HG03558 (cell line): ENCODE measurements around the gene ADAMTSL5.
"Not testable (repeated sequence)": the region's sequence is repeated elsewhere in the genome, so short reads cannot be mapped to it uniquely, and the experiment has no call there.

Experiments used
- ATAC-seq: cut with Tn5 transposase; IDR thresholded peaks from one replicate; pipeline ENCODE4 v1.9.1; 2021; ENCODE audit warnings: moderate number of reproducible peaks; ENCODE audit not compliant: unreplicated experiment; ENCODE audit errors: extremely low read depth

The ADAMTSL5 gene

GRCh38 chr19:1499231-1499630 is 13.6 kb downstream of the ADAMTSL5 start:
- ATAC-seq, result not testable (repeated sequence)

- no peak for ATAC-seq
Observed at GRCh38 chr19:1497578-1498235, 15.1 kb downstream of the ADAMTSL5 start.

DNA sequence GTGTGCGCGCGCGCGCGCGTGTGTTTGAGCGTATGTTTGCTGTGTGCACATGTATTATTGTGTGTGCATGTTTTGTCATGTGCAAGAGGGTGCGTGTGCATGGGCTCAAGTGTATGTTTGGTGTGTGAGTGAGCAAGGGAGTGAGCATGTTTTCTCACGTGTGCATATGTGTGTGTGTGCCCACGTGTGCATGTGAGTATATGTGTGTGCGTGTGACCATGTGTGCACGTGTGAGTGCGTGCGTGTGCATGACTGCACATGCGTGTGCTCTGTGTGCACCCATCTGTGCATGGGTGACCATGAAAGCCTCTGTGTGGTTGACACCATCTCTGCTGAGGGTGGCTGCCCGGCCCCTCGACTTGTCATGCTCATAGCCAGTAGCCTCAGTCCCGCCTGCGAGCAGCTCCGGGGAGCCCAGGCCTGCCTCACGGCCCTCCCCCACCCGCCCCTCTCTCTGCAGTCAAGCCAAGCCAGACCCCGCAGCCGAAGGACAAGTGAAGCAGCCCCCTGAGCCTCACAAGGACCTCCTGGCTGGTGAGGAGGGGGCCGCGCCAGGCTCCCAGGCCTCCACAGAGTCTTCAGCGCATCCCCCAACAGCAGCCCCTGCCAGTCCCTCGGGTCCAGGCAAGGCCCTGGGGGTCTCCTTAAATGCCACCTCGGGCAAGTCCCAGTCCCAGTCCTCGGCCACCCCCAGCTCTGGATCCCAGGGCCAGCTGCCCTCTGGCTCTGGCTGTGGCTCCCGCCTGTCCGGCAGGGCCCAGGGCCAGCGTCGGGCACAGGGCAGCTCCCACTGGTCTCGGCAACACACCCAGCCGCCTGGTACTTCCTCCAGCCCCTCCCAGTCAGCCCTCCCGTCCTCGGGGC is 15.9 kb downstream of the ADAMTSL5 start:
- no peak for ATAC-seq

- ATAC-seq, result no peak
Observed at GRCh38 chr19:1495799-1496713, 16.8 kb downstream of the ADAMTSL5 start.

DNA sequence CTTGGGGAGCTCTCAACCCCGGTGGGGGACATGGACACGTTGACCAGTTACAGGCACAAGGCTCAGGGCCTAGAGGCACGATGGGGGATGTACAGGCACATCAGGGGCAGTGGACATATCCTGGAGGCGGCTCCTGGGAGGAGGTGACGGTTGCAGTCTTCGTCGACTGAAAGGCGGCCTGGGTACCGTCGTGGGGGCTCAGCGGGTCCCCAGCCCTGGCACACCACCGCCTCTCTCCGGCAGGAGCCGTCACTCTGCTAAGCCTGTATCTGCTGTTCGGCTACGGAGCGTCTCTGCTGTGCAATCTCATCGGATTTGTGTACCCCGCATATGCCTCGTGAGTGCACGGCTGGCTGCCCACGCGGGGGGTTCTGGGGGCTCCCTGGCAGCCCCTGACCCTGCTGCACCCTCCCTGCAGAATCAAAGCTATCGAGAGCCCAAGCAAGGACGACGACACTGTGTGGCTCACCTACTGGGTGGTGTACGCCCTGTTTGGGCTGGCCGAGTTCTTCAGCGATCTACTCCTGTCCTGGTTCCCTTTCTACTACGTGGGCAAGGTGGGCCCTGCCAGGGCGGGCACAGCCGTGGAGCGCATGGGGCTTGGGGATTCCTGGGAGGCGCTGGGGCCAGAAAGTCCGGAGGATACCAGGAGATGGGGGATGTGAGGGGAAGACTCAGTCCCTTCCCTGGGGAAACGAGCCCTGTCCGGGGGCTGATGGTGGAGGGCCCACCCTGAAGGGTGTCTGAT is 17.6 kb downstream of the ADAMTSL5 start:
- ATAC-seq, result no peak

DNA sequence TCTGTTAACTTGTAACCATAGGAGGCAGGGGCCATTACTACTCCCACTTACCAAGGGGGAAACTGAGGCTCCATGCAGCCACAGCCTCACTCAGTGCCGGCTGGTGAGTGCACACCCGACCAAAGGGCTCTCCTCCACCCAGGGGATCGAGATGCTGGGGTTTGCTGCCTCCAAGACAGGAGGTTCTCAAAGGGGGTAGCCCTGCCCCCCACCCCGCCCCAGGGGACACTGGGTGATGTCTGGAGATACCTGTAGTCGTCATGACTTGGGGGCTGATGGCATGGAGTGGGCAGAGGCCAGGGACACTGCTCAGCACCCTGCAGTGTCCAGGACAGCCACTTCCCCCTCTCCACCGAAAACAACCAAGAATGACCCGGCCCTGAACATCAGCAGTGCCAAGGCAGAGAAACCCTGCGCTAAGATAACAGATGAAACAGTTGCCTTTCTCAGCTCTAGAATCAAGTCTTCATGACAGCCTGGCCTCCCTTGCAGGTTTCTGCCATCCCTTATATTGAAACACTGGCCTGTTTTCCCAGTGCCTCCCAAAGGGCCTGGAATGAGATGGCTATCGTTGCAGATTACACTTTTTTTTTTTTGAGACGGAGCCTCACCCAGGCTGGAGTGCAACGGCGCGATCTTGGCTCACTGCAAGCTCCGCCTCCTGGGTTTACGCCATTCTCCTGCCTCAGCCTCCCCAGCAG is 18.6 kb downstream of the ADAMTSL5 start:
- ATAC-seq, result no peak

GRCh38 chr19:1492474-1493006 is 20.3 kb downstream of the ADAMTSL5 start:
- no peak for ATAC-seq

- ATAC-seq, result no peak
Observed at GRCh38 chr19:1491849-1492170, 21.0 kb downstream of the ADAMTSL5 start.

GRCh38 chr19:1491114-1491848 is 21.5 kb downstream of the ADAMTSL5 start, which contains the start of gene REEP6:
Gene REEP6 (plus strand): TSS chr19:1491181. CDS start chr19:1491270, 89 bp downstream.
- ATAC-seq, result no peak

DNA sequence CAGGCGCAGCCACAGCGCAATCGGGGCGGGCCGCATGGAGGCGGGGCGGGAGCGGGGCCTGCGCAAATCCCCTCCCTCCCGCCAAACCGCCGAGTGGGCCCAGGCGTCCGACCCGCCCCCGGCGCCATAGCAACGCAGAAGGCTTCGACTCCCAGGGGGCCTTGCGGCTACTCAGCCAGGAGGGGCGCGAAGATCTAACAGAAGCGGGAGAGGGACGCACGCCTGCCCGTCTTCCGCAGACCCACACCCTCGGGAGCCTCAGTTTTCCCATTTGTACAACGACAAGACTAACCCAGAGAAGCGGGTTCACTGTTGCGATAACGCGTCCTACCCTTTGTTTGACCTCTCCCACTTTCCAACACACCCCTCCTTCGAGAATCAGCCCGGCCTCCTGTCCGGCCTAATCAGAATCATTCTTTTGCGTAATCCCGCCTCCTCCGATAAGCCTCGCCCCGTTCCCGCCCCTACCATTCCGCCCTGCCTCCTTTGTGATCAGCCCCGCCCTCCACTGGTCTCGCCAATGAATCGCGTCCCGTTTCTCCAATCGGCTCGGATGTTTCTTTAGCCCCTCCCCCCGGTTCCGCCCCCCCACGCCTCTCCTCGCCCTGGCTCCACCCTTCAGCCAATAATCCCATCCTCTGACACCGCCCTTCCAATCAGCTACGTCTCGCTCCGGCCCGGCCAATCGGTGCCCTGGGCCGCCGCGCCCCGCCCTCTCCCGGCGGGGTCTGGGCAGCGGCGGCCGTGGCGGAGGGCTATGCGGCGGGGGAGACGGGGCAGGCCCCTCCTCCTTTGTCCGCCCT is 22.3 kb downstream of the ADAMTSL5 start, which contains the start of gene PCSK4:
Gene PCSK4 (minus strand): TSS at position 40 of the 803 bp plus-strand sequence. CDS start 4 bp downstream, at position 36.
- ATAC-seq, result peak; percentile 55

DNA sequence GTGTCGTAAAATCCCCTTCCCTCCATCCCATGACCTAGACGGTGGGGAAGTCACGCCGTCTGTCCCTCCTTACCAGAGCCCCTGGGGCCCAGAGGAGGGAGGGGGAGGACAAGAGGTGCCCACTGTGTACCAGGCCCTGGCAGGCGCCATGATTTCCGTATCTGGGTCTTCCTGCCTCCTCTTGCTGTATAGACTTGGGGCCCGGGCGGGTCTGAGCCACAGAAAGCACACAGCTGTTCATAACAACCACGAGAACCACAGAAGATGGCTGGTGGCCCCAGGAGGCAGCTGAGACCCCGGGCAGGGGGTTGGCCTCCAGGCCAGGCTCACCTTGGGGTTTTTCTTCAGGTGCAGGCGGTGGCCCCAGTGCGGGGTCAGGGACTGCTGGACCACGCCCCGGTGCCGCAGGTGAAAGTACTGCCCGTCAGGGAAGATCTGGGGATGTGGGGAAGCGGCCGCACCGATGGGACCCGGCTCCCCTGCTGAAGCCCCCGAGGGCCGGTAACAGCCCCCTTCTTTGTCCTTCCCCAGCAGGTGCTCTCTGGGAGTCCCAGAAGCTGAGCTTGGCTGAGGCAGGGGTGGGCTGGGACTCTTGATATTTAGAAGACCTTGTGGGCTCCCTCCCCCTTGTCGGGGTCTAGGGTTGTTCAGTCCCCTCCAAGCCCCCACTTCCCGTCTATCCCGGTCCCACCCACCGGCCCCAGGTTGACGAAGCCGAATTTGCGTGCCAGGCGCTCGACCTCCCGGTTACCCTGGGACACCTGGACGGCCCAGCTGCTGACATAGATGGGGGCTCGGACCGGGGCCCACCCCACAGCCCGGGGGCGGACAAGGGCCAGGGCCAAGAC is 23.1 kb downstream of the ADAMTSL5 start:
- ATAC-seq, result no peak

GRCh38 chr19:1488282-1488601 is 24.6 kb downstream of the ADAMTSL5 start:
- ATAC-seq, result no peak

DNA sequence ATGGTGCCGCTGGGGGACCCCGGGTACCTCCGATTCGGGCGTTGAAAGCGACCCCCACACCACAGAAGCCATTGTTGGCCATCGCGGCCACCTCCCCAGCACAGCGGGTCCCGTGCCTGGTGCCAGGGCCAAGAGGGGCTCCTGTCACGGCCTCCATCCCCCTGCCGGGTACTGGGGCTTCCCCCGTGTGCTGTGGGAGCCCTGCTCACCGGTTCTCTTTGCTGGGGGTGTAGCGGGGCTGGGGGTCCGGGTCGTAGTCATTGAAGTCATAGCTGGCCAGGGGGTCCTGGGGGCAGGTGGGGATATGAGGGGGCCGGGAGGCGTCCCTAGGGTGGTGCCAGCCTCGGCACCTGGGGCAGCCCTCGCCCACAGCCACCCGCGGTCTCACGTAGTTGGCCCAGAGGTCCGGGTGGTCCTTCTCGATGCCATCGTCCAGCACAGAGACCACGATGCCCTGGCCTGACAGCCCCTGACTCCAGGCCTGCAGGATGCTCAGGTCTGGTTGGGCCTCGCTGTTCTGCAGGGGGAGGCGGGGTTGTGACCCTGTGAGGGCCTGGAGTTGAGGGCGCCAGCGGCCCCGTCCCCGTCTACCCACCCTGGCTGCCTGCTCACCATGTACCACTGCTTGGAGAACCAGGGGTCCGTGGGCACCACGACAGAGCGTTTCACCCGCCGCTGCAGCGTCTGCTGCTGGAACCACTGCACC is 25.1 kb downstream of the ADAMTSL5 start:
- no peak for ATAC-seq

DNA sequence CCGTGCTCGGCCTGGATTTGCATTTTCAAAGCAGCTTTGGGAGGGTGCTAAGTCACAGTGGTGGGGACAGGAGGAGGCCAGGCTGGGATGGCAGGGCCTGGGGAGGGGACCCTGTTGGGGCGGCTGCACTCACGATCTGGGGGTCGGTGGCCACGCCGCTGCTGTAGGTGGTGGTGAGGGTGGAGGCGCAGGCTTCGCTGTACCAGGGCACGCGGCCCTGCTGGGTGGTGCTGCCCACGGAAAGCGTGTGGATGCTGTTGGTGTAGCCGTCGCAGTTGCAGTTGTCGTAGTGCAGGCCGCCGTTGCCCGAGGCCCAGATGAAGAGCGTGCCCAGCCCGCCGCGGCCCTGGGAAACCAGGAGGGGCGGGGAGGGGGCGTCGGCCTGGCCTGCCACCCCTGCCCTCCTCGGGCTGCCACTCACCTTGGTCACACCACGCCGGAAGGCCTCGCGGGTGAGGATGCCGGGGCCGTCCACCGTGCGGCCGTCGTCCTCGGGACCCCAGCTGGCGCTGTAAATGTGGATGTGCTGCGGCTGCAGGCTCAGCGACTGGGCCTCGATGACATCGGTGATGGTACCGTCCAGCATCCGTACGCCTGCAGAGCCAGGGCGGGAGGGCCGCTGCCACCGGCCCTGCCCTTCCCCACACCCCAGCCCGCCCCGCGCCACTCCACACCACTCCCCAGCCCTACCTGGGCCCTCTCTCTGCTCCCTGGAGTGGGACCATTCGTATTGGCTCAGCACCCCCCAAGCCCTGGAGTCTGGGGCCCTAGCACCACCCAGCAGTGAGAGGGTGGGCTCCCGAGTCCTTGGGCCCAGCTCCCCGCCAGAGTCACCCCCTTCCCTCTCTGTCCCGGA is 25.9 kb downstream of the ADAMTSL5 start:
- no peak for ATAC-seq

DNA sequence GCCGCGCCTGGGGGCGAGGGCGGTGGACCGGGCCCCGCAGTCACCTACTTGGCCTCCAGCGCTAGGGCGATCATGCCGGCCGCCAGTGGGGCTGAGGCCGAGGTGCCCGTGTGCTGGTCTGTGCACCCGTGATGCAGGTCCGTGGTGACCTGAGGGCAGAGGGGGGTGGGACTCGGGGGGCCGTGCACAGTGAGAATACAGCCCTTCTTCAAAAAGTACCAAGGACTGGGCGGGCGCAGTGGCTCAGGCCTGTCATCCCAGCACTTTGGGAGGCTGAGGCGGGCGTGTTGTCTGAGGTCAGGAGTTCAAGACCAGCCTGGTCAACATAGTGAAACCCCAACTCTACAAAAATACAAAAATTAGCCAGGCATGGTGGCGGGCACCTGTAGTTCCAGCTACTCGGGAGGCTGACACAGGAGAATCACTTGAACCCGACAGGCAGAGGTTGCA is 28.8 kb downstream of the ADAMTSL5 start:
- no peak for ATAC-seq
